Right lung (tissue), 5 donors: ENCODE results near the gene POLA2. TPM values are rescaled to one million over a fixed set of nuclear protein-coding genes. Genes with fewer than 3 reads are reported as not detected.
"Not testable (repeated sequence)": the region's sequence is repeated elsewhere in the genome, so short reads cannot be mapped to it uniquely, and the experiment has no call there.

Experiments
- DNase-seq, 2 donors: peaks; one replicate each; pipeline ENCODE4 v3.0.0-alpha.2; 2013
- polyA plus RNA-seq, 5 donors: library from polyadenylated mRNA; unstranded; fragments of 120-200 nt; gene quantifications; one replicate each; pipeline versions ENCODE4 v1.2.1 to v1.2.3, GENCODE V29; 2013; ENCODE audit warnings: inconsistent platforms in 1 of 5, low replicate concordance in 1 of 5; ENCODE audit not compliant: insufficient read length in 5 of 5, insufficient read depth in 1 of 5

The POLA2 gene
- polyA plus RNA-seq, 5 donors, result 18.5 to 29.2 (median 27.0) TPM

- no peak for DNase-seq
These were observed 68.8 kb downstream of the POLA2 start for GRCh38 chr11:65330544-65330943.

- DNase-seq, result not testable (repeated sequence)
These were observed 70.8 kb downstream of the POLA2 start for GRCh38 chr11:65332591-65332990.

- DNase-seq, result no peak
These were observed 73.0 kb downstream of the POLA2 start for GRCh38 chr11:65334696-65335295.

GRCh38 chr11:65338676-65339075 lies 76.9 kb downstream of the POLA2 start:
- no peak for DNase-seq

GRCh38 chr11:65340226-65340625 lies 78.5 kb downstream of the POLA2 start:
- no peak for DNase-seq

- DNase-seq, result no peak
These were observed 80.1 kb downstream of the POLA2 start for GRCh38 chr11:65341856-65342255.

Other genes with a start within 250 kb of the POLA2 start
- gene ARL2, start 247.8 kb upstream of the POLA2 start, polyA plus RNA-seq, result 10 to 100 TPM; 39.1 to 77.6 (median 48.9) TPM
- gene SNX15, start 234.5 kb upstream of the POLA2 start, polyA plus RNA-seq, result 10 to 100 TPM; 19.8 to 29.3 (median 24.4) TPM
- 10 to 100 TPM in 3 of 5 donors, 1 to 10 TPM in 2; 8.9 to 16.8 (median 10.4) TPM for gene SAC3D1, start 220.8 kb upstream of the POLA2 start, polyA plus RNA-seq
- 10 to 100 TPM; 12.0 to 21.2 (median 16.5) TPM for gene NAALADL1, start 203.4 kb upstream of the POLA2 start, polyA plus RNA-seq
- 10 to 100 TPM; 12.9 to 25.1 (median 17.9) TPM for gene CDCA5, start 177.9 kb upstream of the POLA2 start, polyA plus RNA-seq
- gene ZFPL1, start 177.7 kb upstream of the POLA2 start, polyA plus RNA-seq, result 10 to 100 TPM; 23.5 to 35.3 (median 29.7) TPM
- gene VPS51, start 165.7 kb upstream of the POLA2 start, polyA plus RNA-seq, result 100 to 1,000 TPM in 2 of 5 donors, 10 to 100 TPM in 3; 84.5 to 148 (median 99.6) TPM
- gene TM7SF2, start 150.1 kb upstream of the POLA2 start, polyA plus RNA-seq, result 10 to 100 TPM; 18.0 to 27.0 (median 20.6) TPM
- 1 to 10 TPM; 3.7 to 9.9 (median 4.5) TPM for gene ZNHIT2, start 144.3 kb upstream of the POLA2 start, polyA plus RNA-seq
- 1,000 to 10,000 TPM in 1 of 5 donors, 100 to 1,000 TPM in 4; 725 to 1,079 (median 855) TPM for gene FAU, start 139.8 kb upstream of the POLA2 start, polyA plus RNA-seq
- gene MRPL49, start 139.6 kb upstream of the POLA2 start, polyA plus RNA-seq, result 10 to 100 TPM; 40.7 to 48.7 (median 43.5) TPM
- 10 to 100 TPM; 39.1 to 50.0 (median 49.1) TPM for gene SYVN1, start 127.4 kb upstream of the POLA2 start, polyA plus RNA-seq
- gene SPDYC, start 91.7 kb upstream of the POLA2 start, polyA plus RNA-seq, result under 1 TPM in 1 of 5 donors, not detected in 4; 0.10 TPM
- gene CAPN1, start 80.0 kb upstream of the POLA2 start, polyA plus RNA-seq, result 100 to 1,000 TPM in 1 of 5 donors, 10 to 100 TPM in 4; 60.7 to 100 (median 86.2) TPM
- gene CDC42EP2, start 52.9 kb downstream of the POLA2 start, polyA plus RNA-seq, result 10 to 100 TPM in 2 of 5 donors, 1 to 10 TPM in 3; 1.9 to 13.9 (median 8.4) TPM
- 10 to 100 TPM; 75.8 to 100.0 (median 84.9) TPM for gene DPF2, start 71.9 kb downstream of the POLA2 start, polyA plus RNA-seq
- gene TIGD3, start 92.8 kb downstream of the POLA2 start, polyA plus RNA-seq, result under 1 TPM; 0.10 to 0.28 (median 0.21) TPM
- gene SLC25A45, start 120.7 kb downstream of the POLA2 start, polyA plus RNA-seq, result 10 to 100 TPM in 4 of 5 donors, 1 to 10 TPM in 1; 9.8 to 14.5 (median 13.3) TPM
- 10 to 100 TPM; 12.2 to 23.4 (median 17.9) TPM for gene FRMD8, start 124.7 kb downstream of the POLA2 start, polyA plus RNA-seq
- 100 to 1,000 TPM; 119 to 179 (median 132) TPM for gene NEAT1, start 160.8 kb downstream of the POLA2 start, polyA plus RNA-seq
- gene MALAT1, start 237.1 kb downstream of the POLA2 start, polyA plus RNA-seq, result 100 to 1,000 TPM; 547 to 979 (median 604) TPM